ENCODE data around the gene ERC2. TPM values are rescaled to one million over a fixed set of nuclear protein-coding genes. Genes with fewer than 3 reads are reported as not detected.
A peak's percentile ranks its signal among the peaks of the same experiment; 100 is the strongest.

ERC2 gene
- total RNA-seq, 4 donors from 2014 or later, result 0.81 to 2.9 (median 1.6) TPM

DNA sequence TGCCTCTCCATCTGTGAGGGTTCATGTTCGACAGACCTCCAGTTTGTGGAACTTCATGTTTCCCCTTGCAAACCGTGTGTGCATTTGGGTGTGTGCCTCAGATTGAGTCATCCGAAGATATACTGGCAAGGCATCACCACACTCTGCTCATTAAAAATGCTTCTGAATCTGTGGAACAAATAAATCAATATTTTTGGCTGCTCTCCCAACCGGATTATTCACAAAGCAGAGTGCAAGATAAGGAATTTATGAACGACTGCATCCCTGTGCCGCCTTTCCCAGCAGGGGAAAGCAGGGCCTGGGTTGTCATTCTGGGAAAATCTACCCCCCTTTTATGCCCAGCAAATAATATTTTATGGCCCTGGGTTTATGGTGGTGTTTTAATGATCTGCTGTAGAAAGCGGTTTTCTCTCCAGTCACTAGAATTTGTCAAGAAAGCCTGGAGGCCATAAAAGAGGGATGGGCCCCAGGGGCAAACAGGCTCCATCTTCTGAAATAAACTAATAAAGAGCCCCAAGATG, 976.9 kb downstream of the ERC2 start:
- Histone ChIP-seq H3K4me3 (no peak overlapping the region), H3K4me1 (peaks cover 0 to 27% (median 0%) of the 10 kb centered on the region in 3 donors), H3K9me3 (no peaks in the 10 kb centered on the region), H3K27me3 (peaks cover 16% of the 10 kb centered on the region), H3K27ac (no peak overlapping the region), H3K36me3 (no peaks in the 10 kb centered on the region)
- WGBS, 2 donors (ENCODE audit: low coverage in 1 of 2), result 27 to 83% methylated on average over 2 to 6 of the region's 7 CpGs
- TF ChIP-seq POLR2AphosphoS5 (IDR thresholded peaks at IDR 0.05), result peak; percentile 9
- no peak for TF ChIP-seq POLR2A (IDR thresholded peaks at IDR 0.05)
- ATAC-seq, result no peak

GRCh38 chr3:55490276-55490913, 977.9 kb downstream of the ERC2 start:
- Histone ChIP-seq H3K4me3 (no peak overlapping the region), H3K27me3 (peaks cover 18% of the 10 kb centered on the region), H3K9me3 (no peaks in the 10 kb centered on the region), H3K36me3 (no peaks in the 10 kb centered on the region), H3K4me1 (peaks cover 0 to 37% (median 0%) of the 10 kb centered on the region in 3 donors), H3K27ac (no peak overlapping the region)
- no peak for TF ChIP-seq CTCF (IDR thresholded peaks at IDR 0.05)
- TF ChIP-seq EP300 (IDR thresholded peaks at IDR 0.05), result no peak
- TF ChIP-seq POLR2AphosphoS5 (IDR thresholded peaks at IDR 0.05), result no peak
- no peak for TF ChIP-seq POLR2A (IDR thresholded peaks at IDR 0.05)
- ATAC-seq, result no peak
- WGBS, 2 donors (ENCODE audit: low coverage in 1 of 2), result 42 to 60% methylated on average over 1 to 3 of the region's 3 CpGs

- TF ChIP-seq EP300 (IDR thresholded peaks at IDR 0.05) (no peak), CTCF (IDR thresholded peaks at IDR 0.05) (no peak), POLR2AphosphoS5 (IDR thresholded peaks at IDR 0.05) (no peak), POLR2A (IDR thresholded peaks at IDR 0.05) (no peak)
- H3K4me3 ChIP-seq, result no peak overlapping the region
- no peak for ATAC-seq
- peaks cover 0 to 43% (median 0%) of the 10 kb centered on the region in 3 donors for H3K4me1 ChIP-seq
- H3K9me3 ChIP-seq, result no peaks in the 10 kb centered on the region
- no peak overlapping the region for H3K27ac ChIP-seq
- WGBS, 2 donors (ENCODE audit: low coverage in 1 of 2), result 38% methylated on average over 1 of the region's 17 CpGs; no CpG with 5 or more reads in 1 of the 2 donors
- peaks cover 24% of the 10 kb centered on the region for H3K27me3 ChIP-seq
- H3K36me3 ChIP-seq, result no peaks in the 10 kb centered on the region
Observed at GRCh38 chr3:55489798-55490132, 978.5 kb downstream of the ERC2 start.

GRCh38 chr3:55488398-55489055, 979.7 kb downstream of the ERC2 start:
- peaks cover 33% of the 10 kb centered on the region for H3K27me3 ChIP-seq
- H3K4me3 ChIP-seq, result peak overlapping the region; percentile 49 to 91
- H3K36me3 ChIP-seq, result no peaks in the 10 kb centered on the region
- TF ChIP-seq EP300 (IDR thresholded peaks at IDR 0.05), result no peak
- TF ChIP-seq CTCF (IDR thresholded peaks at IDR 0.05), result peak in 1 of 4 experiments; percentile 3
- no peak for TF ChIP-seq POLR2A (IDR thresholded peaks at IDR 0.05)
- TF ChIP-seq POLR2AphosphoS5 (IDR thresholded peaks at IDR 0.05), result no peak
- 0% methylated on average over 6 to 11 of the region's 30 CpGs for WGBS, 2 donors (ENCODE audit: low coverage in 1 of 2)
- H3K27ac ChIP-seq, result peak overlapping the region in 3 of 4 donors; percentile 82 to 91 (median 84)
- peaks cover 0 to 55% (median 0%) of the 10 kb centered on the region in 3 donors for H3K4me1 ChIP-seq
- H3K9me3 ChIP-seq, result no peaks in the 10 kb centered on the region
- peak; percentile 21 for ATAC-seq

DNA sequence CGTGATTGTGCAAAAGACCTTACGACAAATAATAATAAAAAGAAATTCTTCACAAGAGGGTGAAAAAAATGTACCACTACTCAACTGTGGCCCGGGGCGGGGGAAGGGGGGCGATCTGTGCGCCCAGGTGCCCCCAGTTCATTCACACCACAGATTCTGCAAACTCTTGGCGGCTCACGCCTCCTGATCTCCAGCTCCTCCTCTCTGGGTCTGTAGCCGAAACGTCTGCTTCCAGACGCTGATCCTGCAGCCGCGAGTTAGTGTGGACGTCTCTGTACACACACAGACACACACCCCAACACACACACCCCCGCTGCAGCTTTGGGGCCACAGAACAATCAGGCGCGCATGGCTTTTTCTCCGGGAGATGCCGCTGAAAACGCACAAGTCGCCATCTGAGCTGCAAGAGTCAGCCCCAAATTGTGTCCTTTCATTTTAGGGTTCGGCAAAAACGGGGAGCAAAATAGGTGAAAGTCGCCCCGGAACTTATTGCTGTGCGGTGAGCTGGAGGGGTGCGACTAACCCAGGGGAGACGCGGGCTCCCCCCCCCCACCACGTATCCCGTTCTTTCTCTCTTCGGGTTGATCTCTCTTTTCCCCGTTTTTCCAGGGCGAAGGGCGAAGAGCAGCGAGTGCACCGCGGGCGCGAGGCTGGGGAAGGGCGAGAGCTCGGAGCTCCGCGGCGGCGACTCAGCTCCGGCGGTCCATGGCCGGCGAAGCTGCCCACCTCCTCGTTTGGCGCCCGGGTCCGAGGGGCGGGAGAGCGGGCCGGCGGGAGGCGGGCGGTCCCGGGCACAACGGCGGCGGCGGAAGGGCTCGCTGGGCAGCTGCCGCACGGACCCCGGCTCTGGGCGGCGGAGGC, 980.7 kb downstream of the ERC2 start:
- Histone ChIP-seq H3K9me3 (no peaks in the 10 kb centered on the region), H3K27me3 (peaks cover 40% of the 10 kb centered on the region), H3K4me1 (peaks cover 0 to 64% (median 0%) of the 10 kb centered on the region in 3 donors), H3K27ac (peak overlapping the region in 3 of 4 donors; percentile 82 to 91 (median 84)), H3K36me3 (no peaks in the 10 kb centered on the region), H3K4me3 (peak overlapping the region; percentile 49 to 91)
- TF ChIP-seq POLR2AphosphoS5 (IDR thresholded peaks at IDR 0.05) (no peak), POLR2A (IDR thresholded peaks at IDR 0.05) (no peak), CTCF (IDR thresholded peaks at IDR 0.05) (no peak), EP300 (IDR thresholded peaks at IDR 0.05) (no peak)
- 0 to 1% methylated on average over 1 to 21 of the region's 71 CpGs for WGBS, 2 donors (ENCODE audit: low coverage in 1 of 2)
- ATAC-seq, result no peak
